ENCODE measurements around the gene CLEC11A.

CLEC11A gene

DNA sequence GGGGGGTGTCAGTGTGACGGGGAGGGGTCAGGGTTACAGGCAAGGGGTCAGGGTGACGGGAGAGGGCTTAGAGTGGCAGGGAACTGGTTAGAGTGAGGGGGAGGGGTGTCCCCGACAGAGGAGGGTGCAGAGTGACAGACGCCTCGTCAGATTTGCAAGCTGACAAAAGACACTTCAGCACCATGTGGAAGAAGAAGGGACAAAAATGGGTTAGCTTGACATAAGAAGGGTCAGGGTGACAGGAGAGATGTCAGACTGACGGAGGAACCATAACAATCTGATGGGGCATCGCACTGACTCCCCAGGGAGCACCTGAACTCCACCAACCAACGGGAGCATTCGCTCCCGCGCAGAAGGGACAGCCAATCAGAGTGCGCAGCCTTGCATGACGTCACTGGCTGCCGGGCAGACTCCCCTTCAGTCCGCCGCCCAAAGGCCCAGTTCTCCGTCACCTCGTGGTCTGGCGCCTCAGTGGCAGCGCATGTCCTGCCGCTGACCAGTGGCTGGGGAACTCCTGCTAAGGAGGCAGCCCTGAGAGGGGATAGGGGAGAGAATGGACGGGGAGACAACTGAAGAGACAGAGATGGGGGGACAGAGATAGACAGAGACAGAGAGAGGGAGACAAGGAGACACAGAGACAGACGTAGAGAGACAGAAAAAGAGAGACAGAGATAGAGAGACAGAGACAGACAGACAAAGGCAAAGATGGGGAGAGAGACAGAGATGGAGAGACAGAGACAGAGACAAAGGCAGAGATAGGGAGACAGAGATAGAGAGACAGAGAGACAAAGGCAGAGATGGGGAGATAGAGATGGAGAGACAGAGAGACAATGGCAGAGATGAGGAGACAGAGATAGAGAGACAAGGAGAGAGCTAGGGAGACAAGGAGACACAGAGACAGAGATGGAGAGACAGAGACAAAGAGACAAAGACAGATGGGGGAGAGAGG lies 43.7 kb upstream of the CLEC11A start (continued):
- TF ChIP-seq, protein P1, sequence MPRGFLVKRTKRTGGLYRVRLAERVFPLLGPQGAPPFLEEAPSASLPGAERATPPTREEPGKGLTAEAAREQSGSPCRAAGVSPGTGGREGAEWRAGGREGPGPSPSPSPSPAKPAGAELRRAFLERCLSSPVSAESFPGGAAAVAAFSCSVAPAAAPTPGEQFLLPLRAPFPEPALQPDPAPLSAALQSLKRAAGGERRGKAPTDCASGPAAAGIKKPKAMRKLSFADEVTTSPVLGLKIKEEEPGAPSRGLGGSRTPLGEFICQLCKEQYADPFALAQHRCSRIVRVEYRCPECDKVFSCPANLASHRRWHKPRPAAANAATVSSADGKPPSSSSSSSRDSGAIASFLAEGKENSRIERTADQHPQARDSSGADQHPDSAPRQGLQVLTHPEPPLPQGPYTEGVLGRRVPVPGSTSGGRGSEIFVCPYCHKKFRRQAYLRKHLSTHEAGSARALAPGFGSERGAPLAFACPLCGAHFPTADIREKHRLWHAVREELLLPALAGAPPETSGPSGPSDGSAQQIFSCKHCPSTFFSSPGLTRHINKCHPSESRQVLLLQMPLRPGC (tag by site-specific recombination; IDR thresholded peaks at IDR 0.05): no peak
- TF ChIP-seq, protein P2, sequence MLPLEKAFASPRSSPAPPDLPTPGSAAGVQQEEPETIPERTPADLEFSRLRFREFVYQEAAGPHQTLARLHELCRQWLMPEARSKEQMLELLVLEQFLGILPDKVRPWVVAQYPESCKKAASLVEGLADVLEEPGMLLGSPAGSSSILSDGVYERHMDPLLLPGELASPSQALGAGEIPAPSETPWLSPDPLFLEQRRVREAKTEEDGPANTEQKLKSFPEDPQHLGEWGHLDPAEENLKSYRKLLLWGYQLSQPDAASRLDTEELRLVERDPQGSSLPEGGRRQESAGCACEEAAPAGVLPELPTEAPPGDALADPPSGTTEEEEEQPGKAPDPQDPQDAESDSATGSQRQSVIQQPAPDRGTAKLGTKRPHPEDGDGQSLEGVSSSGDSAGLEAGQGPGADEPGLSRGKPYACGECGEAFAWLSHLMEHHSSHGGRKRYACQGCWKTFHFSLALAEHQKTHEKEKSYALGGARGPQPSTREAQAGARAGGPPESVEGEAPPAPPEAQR (tag by site-specific recombination; IDR thresholded peaks at IDR 0.05): peak; percentile 36; the same call in 1 of the 2 replicates
- no peak for TF ChIP-seq ZNF169 (tag by site-specific recombination; IDR thresholded peaks at IDR 0.05)
- TF ChIP-seq ZNF239 (tag by site-specific recombination; IDR thresholded peaks at IDR 0.05): no peak
- TF ChIP-seq ZNF394 (tag by site-specific recombination; IDR thresholded peaks at IDR 0.05; ENCODE audit: borderline replicate concordance): no peak
- TF ChIP-seq KLF16 (tag by site-specific recombination; IDR thresholded peaks at IDR 0.05): peak; percentile 31; the same call in 1 of the 2 replicates
- no peak for TF ChIP-seq ZNF558 (tag by site-specific recombination; IDR thresholded peaks at IDR 0.05)
- TF ChIP-seq ZEB2 (tag by site-specific recombination; IDR thresholded peaks at IDR 0.05): no peak
- TF ChIP-seq ZNF677 (tag by site-specific recombination; IDR thresholded peaks at IDR 0.05): no peak
- TF ChIP-seq ZNF19 (tag by site-specific recombination; IDR thresholded peaks at IDR 0.05; ENCODE audit: low read depth): no peak
- TF ChIP-seq PRDM1 (tag by site-specific recombination; IDR thresholded peaks at IDR 0.05): no peak
- peak; percentile 79; the same call in 1 of the 2 replicates for TF ChIP-seq KLF8 (tag by site-specific recombination; IDR thresholded peaks at IDR 0.05)
- TF ChIP-seq GLI2 (tag by site-specific recombination; IDR thresholded peaks at IDR 0.05; ENCODE audit: borderline replicate concordance, low read depth): no peak
- peak; percentile 92 for TF ChIP-seq ZBTB7A (tag by site-specific recombination; IDR thresholded peaks at IDR 0.05; ENCODE audit: low read depth)
- no peak for TF ChIP-seq ZNF555 (tag by site-specific recombination; conservative IDR thresholded peaks at IDR 0.05)
- no peak for TF ChIP-seq ZNF776 (tag by site-specific recombination; IDR thresholded peaks at IDR 0.05; ENCODE audit: borderline replicate concordance)
- no peak for TF ChIP-seq ZNF350 (tag by site-specific recombination; IDR thresholded peaks at IDR 0.05)
- TF ChIP-seq, protein P3, sequence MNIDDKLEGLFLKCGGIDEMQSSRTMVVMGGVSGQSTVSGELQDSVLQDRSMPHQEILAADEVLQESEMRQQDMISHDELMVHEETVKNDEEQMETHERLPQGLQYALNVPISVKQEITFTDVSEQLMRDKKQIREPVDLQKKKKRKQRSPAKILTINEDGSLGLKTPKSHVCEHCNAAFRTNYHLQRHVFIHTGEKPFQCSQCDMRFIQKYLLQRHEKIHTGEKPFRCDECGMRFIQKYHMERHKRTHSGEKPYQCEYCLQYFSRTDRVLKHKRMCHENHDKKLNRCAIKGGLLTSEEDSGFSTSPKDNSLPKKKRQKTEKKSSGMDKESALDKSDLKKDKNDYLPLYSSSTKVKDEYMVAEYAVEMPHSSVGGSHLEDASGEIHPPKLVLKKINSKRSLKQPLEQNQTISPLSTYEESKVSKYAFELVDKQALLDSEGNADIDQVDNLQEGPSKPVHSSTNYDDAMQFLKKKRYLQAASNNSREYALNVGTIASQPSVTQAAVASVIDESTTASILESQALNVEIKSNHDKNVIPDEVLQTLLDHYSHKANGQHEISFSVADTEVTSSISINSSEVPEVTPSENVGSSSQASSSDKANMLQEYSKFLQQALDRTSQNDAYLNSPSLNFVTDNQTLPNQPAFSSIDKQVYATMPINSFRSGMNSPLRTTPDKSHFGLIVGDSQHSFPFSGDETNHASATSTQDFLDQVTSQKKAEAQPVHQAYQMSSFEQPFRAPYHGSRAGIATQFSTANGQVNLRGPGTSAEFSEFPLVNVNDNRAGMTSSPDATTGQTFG (tag by site-specific recombination; IDR thresholded peaks at IDR 0.05; ENCODE audit: borderline replicate concordance): peak; percentile 58
- no peak for TF ChIP-seq ZNF16 (tag by site-specific recombination; IDR thresholded peaks at IDR 0.05; ENCODE audit: low read depth)
- no peak; the same call in 1 of the 2 replicates for TF ChIP-seq ZNF664 (tag by site-specific recombination; IDR thresholded peaks at IDR 0.05)
- TF ChIP-seq MYNN (tag by site-specific recombination; IDR thresholded peaks at IDR 0.05; ENCODE audit: borderline replicate concordance): no peak
- TF ChIP-seq, protein P4, sequence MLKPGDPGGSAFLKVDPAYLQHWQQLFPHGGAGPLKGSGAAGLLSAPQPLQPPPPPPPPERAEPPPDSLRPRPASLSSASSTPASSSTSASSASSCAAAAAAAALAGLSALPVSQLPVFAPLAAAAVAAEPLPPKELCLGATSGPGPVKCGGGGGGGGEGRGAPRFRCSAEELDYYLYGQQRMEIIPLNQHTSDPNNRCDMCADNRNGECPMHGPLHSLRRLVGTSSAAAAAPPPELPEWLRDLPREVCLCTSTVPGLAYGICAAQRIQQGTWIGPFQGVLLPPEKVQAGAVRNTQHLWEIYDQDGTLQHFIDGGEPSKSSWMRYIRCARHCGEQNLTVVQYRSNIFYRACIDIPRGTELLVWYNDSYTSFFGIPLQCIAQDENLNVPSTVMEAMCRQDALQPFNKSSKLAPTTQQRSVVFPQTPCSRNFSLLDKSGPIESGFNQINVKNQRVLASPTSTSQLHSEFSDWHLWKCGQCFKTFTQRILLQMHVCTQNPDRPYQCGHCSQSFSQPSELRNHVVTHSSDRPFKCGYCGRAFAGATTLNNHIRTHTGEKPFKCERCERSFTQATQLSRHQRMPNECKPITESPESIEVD (tag by site-specific recombination; IDR thresholded peaks at IDR 0.05): no peak
- no peak for TF ChIP-seq ZNF473 (tag by site-specific recombination; IDR thresholded peaks at IDR 0.05)
- TF ChIP-seq ZNF416 (tag by site-specific recombination; IDR thresholded peaks at IDR 0.05): no peak
- peak; percentile 76 for TF ChIP-seq SALL2 (tag by site-specific recombination; IDR thresholded peaks at IDR 0.05; ENCODE audit: borderline replicate concordance)
- TF ChIP-seq, protein P5, sequence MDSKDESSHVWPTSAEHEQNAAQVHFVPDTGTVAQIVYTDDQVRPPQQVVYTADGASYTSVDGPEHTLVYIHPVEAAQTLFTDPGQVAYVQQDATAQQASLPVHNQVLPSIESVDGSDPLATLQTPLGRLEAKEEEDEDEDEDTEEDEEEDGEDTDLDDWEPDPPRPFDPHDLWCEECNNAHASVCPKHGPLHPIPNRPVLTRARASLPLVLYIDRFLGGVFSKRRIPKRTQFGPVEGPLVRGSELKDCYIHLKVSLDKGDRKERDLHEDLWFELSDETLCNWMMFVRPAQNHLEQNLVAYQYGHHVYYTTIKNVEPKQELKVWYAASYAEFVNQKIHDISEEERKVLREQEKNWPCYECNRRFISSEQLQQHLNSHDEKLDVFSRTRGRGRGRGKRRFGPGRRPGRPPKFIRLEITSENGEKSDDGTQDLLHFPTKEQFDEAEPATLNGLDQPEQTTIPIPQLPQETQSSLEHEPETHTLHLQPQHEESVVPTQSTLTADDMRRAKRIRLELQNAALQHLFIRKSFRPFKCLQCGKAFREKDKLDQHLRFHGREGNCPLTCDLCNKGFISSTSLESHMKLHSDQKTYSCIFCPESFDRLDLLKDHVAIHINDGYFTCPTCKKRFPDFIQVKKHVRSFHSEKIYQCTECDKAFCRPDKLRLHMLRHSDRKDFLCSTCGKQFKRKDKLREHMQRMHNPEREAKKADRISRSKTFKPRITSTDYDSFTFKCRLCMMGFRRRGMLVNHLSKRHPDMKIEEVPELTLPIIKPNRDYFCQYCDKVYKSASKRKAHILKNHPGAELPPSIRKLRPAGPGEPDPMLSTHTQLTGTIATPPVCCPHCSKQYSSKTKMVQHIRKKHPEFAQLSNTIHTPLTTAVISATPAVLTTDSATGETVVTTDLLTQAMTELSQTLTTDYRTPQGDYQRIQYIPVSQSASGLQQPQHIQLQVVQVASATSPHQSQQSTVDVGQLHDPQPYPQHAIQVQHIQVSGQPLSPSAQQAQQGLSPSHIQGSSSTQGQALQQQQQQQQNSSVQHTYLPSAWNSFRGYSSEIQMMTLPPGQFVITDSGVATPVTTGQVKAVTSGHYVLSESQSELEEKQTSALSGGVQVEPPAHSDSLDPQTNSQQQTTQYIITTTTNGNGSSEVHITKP (tag by site-specific recombination; IDR thresholded peaks at IDR 0.05): no peak
